H9 (cell line): ENCODE results near the gene MRFAP1. TPM values are rescaled to one million over a fixed set of nuclear protein-coding genes. Genes with fewer than 3 reads are reported as not detected.
"Not testable (repeated sequence)": the region's sequence is repeated elsewhere in the genome, so short reads cannot be mapped to it uniquely, and the experiment has no call there.

Experiments used
- DNase-seq: peaks from one replicate; pipeline ENCODE4 v3.0.0-alpha.2; 2017
- H2AFZ ChIP-seq: one replicate; pipeline ENCODE4 v1.6.1; 2013; ENCODE audit warnings: mild to moderate bottlenecking, low read length, control low read depth, moderate library complexity
- H2AK5ac ChIP-seq: 2 replicates; pipeline ENCODE4 v1.6.1; 2013; ENCODE audit warnings: low read length, control low read depth, mixed read lengths; ENCODE audit not compliant: insufficient read length
- H2BK120ac ChIP-seq: one replicate; pipeline ENCODE4 v1.6.1; 2013; ENCODE audit warnings: low read depth, mild to moderate bottlenecking, low read length, control low read depth, inconsistent platforms; ENCODE audit not compliant: poor library complexity, severe bottlenecking
- H2BK12ac ChIP-seq: 2 replicates; pipeline ENCODE4 v1.6.1; 2013; ENCODE audit warnings: low read length, control low read depth, mixed read lengths, low read depth; ENCODE audit not compliant: insufficient read length
- H2BK15ac ChIP-seq: 2 replicates; pipeline ENCODE4 v1.6.1; 2013; ENCODE audit warnings: low read depth, low read length, control low read depth
- H2BK20ac ChIP-seq: one replicate; pipeline ENCODE4 v1.6.1; 2013; ENCODE audit warnings: low read depth, mild to moderate bottlenecking, low read length, control low read depth, inconsistent platforms; ENCODE audit not compliant: poor library complexity, severe bottlenecking
- H2BK5ac ChIP-seq: 2 replicates; pipeline ENCODE4 v1.6.1; 2013; ENCODE audit warnings: low read length, control low read depth, mixed read lengths; ENCODE audit not compliant: insufficient read length
- H3K14ac ChIP-seq: 2 replicates; pipeline ENCODE4 v1.6.1; 2013; ENCODE audit warnings: low read length, control low read depth; ENCODE audit not compliant: insufficient read depth
- H3K18ac ChIP-seq: 2 replicates; pipeline ENCODE4 v1.6.1; 2013; ENCODE audit warnings: low read depth, mild to moderate bottlenecking, mixed read lengths, low read length, control low read depth; ENCODE audit not compliant: insufficient read length
- H3K23ac ChIP-seq: 2 replicates; pipeline ENCODE4 v1.6.1; 2013; ENCODE audit warnings: low read length, control low read depth, mixed read lengths, low read depth; ENCODE audit not compliant: insufficient read length
- H3K23me2 ChIP-seq: 2 replicates; pipeline ENCODE4 v1.6.1; 2013; ENCODE audit warnings: low read depth, mild to moderate bottlenecking, mixed read lengths, low read length, control low read depth; ENCODE audit not compliant: insufficient read length, poor library complexity, severe bottlenecking
- H3K27ac ChIP-seq: 2 replicates; pipeline ENCODE4 v1.5.1; 2013; ENCODE audit warnings: low read length, control low read depth, mixed read lengths, low read depth; ENCODE audit not compliant: insufficient read length
- H3K27me3 ChIP-seq: 2 replicates; pipeline ENCODE4 v1.6.1; 2013; ENCODE audit warnings: low read length, control low read depth, inconsistent platforms; ENCODE audit not compliant: insufficient read depth
- H3K4ac ChIP-seq: 2 replicates; pipeline ENCODE4 v1.6.1; 2013; ENCODE audit warnings: low read depth, mild to moderate bottlenecking, control low read depth, inconsistent platforms, low read length, moderate library complexity
- H3K4me1 ChIP-seq: 2 replicates; pipeline ENCODE4 v1.6.1; 2013; ENCODE audit warnings: low read length, control low read depth, inconsistent platforms; ENCODE audit not compliant: insufficient read depth
- H3K4me2 ChIP-seq: 2 replicates; pipeline ENCODE4 v1.6.1; 2013; ENCODE audit warnings: low read length, control low read depth, mixed read lengths; ENCODE audit not compliant: insufficient read length, insufficient read depth
- H3K56ac ChIP-seq: 2 replicates; pipeline ENCODE4 v1.6.1; 2013; ENCODE audit warnings: low read depth, mild to moderate bottlenecking, mixed read lengths, low read length, control low read depth; ENCODE audit not compliant: insufficient read length
- H3K79me1 ChIP-seq: 2 replicates; pipeline ENCODE4 v1.6.1; 2013; ENCODE audit warnings: low read depth, mild to moderate bottlenecking, moderate library complexity, low read length, control low read depth, inconsistent platforms; ENCODE audit not compliant: insufficient read depth, poor library complexity, severe bottlenecking
- H3K79me2 ChIP-seq: 2 replicates; pipeline ENCODE4 v1.6.1; 2013; ENCODE audit warnings: low read length, control low read depth, inconsistent platforms; ENCODE audit not compliant: insufficient read depth
- H3K9ac ChIP-seq: 2 replicates; pipeline ENCODE4 v1.6.1; 2013; ENCODE audit warnings: low read length, control low read depth, mixed read lengths; ENCODE audit not compliant: insufficient read length; ENCODE audit errors: extremely low read depth
- H3K9me3 ChIP-seq: one replicate; pipeline ENCODE4 v1.6.1; 2013; ENCODE audit warnings: low read depth, low read length, inconsistent platforms; ENCODE audit not compliant: control insufficient read depth
- H3T11ph ChIP-seq: one replicate; pipeline ENCODE4 v1.6.1; 2013; ENCODE audit warnings: mild to moderate bottlenecking, low read length, control low read depth, inconsistent platforms
- H4K20me1 ChIP-seq: one replicate; pipeline ENCODE4 v1.6.1; 2013; ENCODE audit not compliant: control insufficient read depth, insufficient read length, insufficient read depth
- H4K5ac ChIP-seq: 2 replicates; pipeline ENCODE4 v1.6.1; 2013; ENCODE audit warnings: low read depth, mild to moderate bottlenecking, mixed read lengths, low read length, control low read depth; ENCODE audit not compliant: insufficient read length
- H4K8ac ChIP-seq: replicated peaks from 2 replicates; pipeline ENCODE4 v1.6.1; 2013; ENCODE audit warnings: low read length, control low read depth, mixed read lengths, low read depth; ENCODE audit not compliant: insufficient read length
- H4K91ac ChIP-seq: 2 replicates; pipeline ENCODE4 v1.6.1; 2013; ENCODE audit warnings: low read depth, mild to moderate bottlenecking, moderate library complexity, mixed read lengths, low read length, control low read depth; ENCODE audit not compliant: insufficient read length
- H3K27ac Mint-ChIP-seq, 3 experiments: 2 replicates in 2 of 3; 3 replicates in 1 of 3; pipeline ENCODE4 v1.8.0; 2020 to 2021; ENCODE audit warnings: mixed read lengths in 3 of 3, mild to moderate bottlenecking in 1 of 3, moderate library complexity in 1 of 3
- H3K27me3 Mint-ChIP-seq: 2 replicates; pipeline ENCODE4 v1.8.0; 2021; ENCODE audit warnings: low read depth, mild to moderate bottlenecking, moderate library complexity, mixed read lengths
- H3K36me3 Mint-ChIP-seq, 3 experiments: 2 replicates in 2 of 3; 3 replicates in 1 of 3; pipeline ENCODE4 v1.8.0; 2020 to 2021; ENCODE audit warnings: low read depth in 3 of 3, mixed read lengths in 3 of 3; ENCODE audit not compliant: insufficient read depth in 1 of 3
- H3K4me1 Mint-ChIP-seq, 2 experiments: 2 replicates each; pipeline ENCODE4 v1.8.0; 2020; ENCODE audit warnings: mixed read lengths in 2 of 2
- H3K4me3 Mint-ChIP-seq, 2 experiments: 2 replicates in 1 of 2; 3 replicates in 1 of 2; pipeline ENCODE4 v1.8.0; 2020 to 2021; ENCODE audit warnings: mild to moderate bottlenecking in 2 of 2, mixed read lengths in 2 of 2, moderate library complexity in 1 of 2
- H3K9me3 Mint-ChIP-seq, 2 experiments: 2 replicates in 1 of 2; 3 replicates in 1 of 2; pipeline ENCODE4 v1.8.0; 2020; ENCODE audit warnings: mild to moderate bottlenecking in 2 of 2, mixed read lengths in 2 of 2, moderate library complexity in 1 of 2
- CTCF ChIP-seq: fragments of 200-600 bp; sonication (generic); conservative IDR thresholded peaks from 3 replicates; pipeline ENCODE4 v1.8.0; 2021; ENCODE audit warnings: antibody characterized with exemption, mild to moderate bottlenecking
- WGBS: extraction: QIAGEN DNeasy Blood & Tissue Kit; methylation state at CpG from one replicate; pipeline ENCODE4 v1.1.7; 2013; ENCODE audit warnings: missing lambda C conversion rate, low lambda C conversion rate, mixed read lengths; ENCODE audit not compliant: insufficient read length; ENCODE audit errors: extremely low coverage; 5-methylcytosine and 5-hydroxymethylcytosine counted together
- total RNA-seq: library from RNA; stranded (reverse); gene quantifications from 2 replicates; pipeline ENCODE4 v1.2.1, GENCODE V29; 2021

Gene MRFAP1
- total RNA-seq, 1 experiment from 2014 or later = 328 TPM

DNA sequence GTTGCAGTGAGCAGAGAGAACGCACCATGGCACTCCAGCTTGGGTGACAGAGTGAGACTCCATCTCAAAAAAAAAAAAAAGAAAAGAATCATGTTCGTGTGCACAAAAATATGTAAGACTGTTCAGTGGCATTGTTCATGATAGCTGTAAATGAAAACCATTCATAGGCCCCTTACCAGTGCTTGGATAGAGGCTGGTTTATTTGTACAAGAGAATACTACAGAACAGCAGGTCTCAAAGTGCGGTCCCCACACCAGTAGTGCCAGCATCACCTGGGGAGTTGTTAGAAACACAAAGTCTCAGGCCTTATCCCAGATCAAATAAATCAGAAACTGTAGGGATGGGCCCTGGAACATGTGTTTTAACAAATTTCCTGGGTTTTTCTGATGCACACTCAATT is 12.7 kb upstream of the MRFAP1 start:
- H2BK120ac ChIP-seq = no peak overlapping the region
- no peak for DNase-seq
- H2BK20ac ChIP-seq = no peak overlapping the region
- H3K9me3 ChIP-seq = no peaks in the 10 kb centered on the region
- H3K4ac ChIP-seq = no peak overlapping the region
- no peak overlapping the region for H3T11ph ChIP-seq
- no peak overlapping the region for H3K9ac ChIP-seq
- H2AK5ac ChIP-seq = no peak overlapping the region
- no CpG with 5 or more reads among the region's 3 CpGs for WGBS
- no peak for TF ChIP-seq CTCF
- no peak overlapping the region for H2BK15ac ChIP-seq
- Mint-ChIP-seq H3K27me3 (no peaks in the 10 kb centered on the region; the same call in 1 of the 2 replicates), H3K4me1 (peaks cover 0 to 7% of the 10 kb centered on the region in 2 experiments; a peak in 3 of 4 replicates), H3K4me3 (no peak overlapping the region), H3K27ac (no peak overlapping the region), H3K9me3 (no peaks in the 10 kb centered on the region), H3K36me3 (no peaks in the 10 kb centered on the region)
- no peak overlapping the region for H2AFZ ChIP-seq
- no peaks in the 10 kb centered on the region for H3K79me2 ChIP-seq
- no peaks in the 10 kb centered on the region for H3K23me2 ChIP-seq
- H3K27ac ChIP-seq = no peak overlapping the region
- H4K20me1 ChIP-seq = no peaks in the 10 kb centered on the region
- H3K79me1 ChIP-seq = no peaks in the 10 kb centered on the region
- no peak overlapping the region for H3K4me2 ChIP-seq
- no peak overlapping the region for H2BK5ac ChIP-seq
- no peak overlapping the region for H3K14ac ChIP-seq
- H3K4me1 ChIP-seq = no peaks in the 10 kb centered on the region
- H4K8ac ChIP-seq = no peak overlapping the region
- H3K18ac ChIP-seq = no peak overlapping the region
- no peaks in the 10 kb centered on the region for H3K27me3 ChIP-seq
- H3K23ac ChIP-seq = no peak overlapping the region
- H3K56ac ChIP-seq = no peak overlapping the region
- no peak overlapping the region for H4K5ac ChIP-seq
- no peak overlapping the region for H4K91ac ChIP-seq
- no peak overlapping the region for H2BK12ac ChIP-seq

- H4K5ac ChIP-seq = not testable (repeated sequence)
- no CpG with 5 or more reads among the region's 1 CpG for WGBS
Observed at GRCh38 chr4:6628484-6628883, 12.0 kb upstream of the MRFAP1 start.

More at GRCh38 chr4:6628484-6628883, 12.0 kb upstream of the MRFAP1 start:
- not testable (repeated sequence) for H3K23me2 ChIP-seq, H4K20me1 ChIP-seq, DNase-seq, H3K9ac ChIP-seq, H3K36me3 Mint-ChIP-seq, H2AFZ ChIP-seq, H3K4me1 ChIP-seq, H3K56ac ChIP-seq, H3K18ac ChIP-seq, H3T11ph ChIP-seq, H3K9me3 Mint-ChIP-seq, H2BK120ac ChIP-seq, H2BK20ac ChIP-seq, H4K91ac ChIP-seq, H3K79me2 ChIP-seq, H2BK12ac ChIP-seq, H3K4me2 ChIP-seq, H2BK15ac ChIP-seq, H3K23ac ChIP-seq, H2AK5ac ChIP-seq, H3K79me1 ChIP-seq, H3K27me3 ChIP-seq, H3K27ac Mint-ChIP-seq, H3K4me3 Mint-ChIP-seq, H3K14ac ChIP-seq, H2BK5ac ChIP-seq, H3K27ac ChIP-seq, H3K9me3 ChIP-seq, H3K27me3 Mint-ChIP-seq, H3K4ac ChIP-seq, H4K8ac ChIP-seq
- H3K4me1 Mint-ChIP-seq = peaks cover 3 to 13% of the 10 kb centered on the region in 2 experiments; a peak in 3 of 4 replicates
